Fibroblast of skin of right biceps (primary cell): ENCODE results near the gene PTPRM.

Source experiments
- DNase-seq: peaks from one replicate; pipeline ENCODE4 v3.0.0-alpha.2; 2013

PTPRM gene

DNA sequence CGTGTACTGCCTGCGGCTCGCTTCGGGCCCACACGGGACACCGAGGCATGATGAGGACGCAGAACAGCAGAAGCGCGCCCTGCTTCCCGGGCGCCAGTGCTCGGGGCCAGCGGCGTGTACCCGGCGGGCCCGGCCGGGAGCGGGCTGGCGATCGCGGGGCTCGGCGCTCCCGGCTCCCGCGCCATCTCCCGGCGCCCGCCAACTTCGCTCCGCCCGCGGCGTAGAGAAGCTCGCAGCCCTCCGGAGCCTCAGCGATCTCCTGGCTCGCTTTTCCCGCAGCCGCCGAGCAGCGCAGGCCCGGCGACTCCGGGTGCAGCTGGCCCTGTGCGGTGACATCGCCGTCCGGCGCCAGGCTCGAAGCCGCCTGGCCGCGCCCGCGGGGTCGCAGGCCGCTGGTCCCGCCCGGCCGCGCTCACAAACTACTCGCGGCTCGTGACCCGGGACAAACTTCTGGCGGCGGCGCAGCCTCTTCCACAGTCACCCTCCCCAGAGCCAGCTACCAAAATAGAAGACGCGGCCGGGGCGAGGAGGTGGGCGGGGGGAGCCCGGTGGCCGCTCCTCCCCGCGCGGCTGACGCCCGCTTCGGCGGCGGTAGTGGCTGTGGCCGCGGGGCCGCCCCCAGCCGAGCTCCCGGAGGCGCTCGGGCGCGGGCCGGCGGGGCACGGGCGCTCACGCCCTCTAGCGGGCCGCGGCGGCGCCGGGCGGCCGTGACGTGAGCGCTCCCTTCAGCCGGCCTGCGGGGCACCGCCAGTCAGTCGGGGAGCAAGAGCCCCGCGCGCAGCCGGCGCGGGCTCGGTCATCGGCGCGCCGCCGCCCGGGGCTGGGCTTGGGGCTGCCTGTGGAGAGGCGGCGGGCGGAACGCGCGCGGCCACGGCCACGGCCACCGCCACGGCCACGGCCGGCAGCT is at the start of gene PTPRM:
PTPRM (plus strand) TSS at position 750 of the 907 bp plus-strand sequence. CDS start 503 bp downstream, outside the sequence.
- peak; percentile 88 for DNase-seq

DNA sequence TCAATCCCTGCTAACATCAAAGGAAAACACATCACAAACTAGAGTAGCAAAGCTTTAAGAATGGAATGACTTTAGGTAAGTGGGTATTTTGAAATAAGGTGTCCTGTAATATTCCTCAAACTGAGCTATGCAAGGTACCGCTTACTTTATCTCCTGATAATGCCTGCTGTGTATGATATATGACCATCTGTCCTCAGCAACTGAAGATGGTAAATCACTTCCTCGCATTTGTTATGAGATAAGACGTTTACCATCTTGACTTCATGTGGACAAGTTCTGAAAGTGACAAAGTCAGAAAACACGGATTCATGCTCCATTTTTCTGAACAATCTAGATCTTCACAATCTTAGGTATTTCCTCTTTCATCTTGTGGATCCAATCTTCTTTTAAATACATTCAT is 49.3 kb upstream of the PTPRM start:
- DNase-seq = no peak

DNA sequence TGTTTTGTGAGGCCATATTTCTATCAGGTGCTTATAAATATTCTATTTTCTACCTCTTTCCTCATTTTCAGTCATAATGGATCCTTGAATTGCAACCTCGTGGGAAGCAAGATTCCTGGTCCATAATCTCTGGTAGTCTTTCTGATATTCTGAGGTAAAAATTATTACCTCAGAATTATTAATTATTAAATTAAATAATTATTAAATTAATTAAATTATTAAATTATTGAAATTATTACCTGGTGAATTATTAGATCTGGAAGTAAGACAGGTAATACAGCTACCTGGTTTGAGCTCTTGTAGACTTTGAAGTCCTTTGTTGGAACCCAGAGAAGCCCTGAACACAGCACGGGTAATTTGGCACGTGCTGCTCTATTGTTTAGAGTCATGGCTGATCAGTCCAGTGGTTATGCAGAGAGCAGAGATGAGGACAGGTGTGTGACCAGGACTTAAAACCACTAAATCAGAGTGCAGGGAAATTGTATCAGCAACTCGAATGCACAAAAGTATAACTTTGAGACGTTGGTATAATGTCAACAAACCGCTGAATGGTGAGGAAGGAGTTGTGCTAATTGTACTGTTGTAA is 46.8 kb upstream of the PTPRM start:
- DNase-seq = no peak

DNA sequence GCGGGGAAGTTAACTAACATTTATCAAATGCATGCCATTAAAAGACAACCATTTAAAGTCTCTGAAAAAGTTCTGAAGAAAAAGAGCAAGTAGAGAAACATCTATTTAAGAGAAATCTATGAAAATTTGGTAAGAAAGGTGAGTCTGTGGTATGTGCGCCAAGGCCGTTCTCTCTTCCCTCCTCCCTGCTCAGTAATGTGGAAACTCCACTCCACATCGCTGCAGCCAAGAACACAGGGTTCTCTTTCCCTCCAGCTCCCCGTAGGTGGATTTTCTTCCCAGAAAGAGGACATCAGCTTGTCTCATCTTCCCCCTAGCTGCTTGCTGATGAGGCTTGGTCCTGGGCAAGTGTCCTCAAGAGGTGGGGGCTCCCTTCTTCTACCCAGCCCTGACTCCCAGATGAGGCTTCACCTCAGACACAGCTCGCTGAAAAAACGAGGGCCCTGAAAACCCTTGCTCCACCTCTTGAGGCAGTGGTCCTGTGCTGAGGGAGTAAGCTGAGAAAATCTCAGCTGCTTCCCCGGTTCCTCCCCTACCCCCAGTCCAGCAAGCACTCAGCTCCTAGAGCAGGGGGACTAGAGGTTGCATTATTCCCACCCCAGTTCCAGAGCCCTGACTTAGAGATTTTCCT is 45.8 kb upstream of the PTPRM start:
- DNase-seq = no peak

DNA sequence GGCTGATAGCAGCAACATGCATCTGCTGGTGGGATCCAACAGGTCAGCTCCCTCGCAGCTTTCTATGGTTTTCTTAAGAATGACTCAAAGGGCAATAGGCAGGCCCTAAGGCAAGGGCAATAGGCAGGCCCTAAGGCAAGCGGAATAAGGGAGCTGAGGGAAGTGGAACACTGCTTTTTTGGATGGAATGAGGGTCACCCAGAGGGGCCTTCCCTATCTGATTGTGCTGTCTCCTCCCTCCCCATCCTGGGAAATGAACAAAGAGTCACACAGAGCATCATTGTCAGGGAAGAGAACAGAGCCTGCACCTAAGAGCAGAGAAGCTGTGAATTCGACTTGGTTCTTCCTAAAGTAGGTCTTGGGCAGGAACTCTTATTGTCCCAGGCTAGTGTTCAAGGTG is 43.3 kb upstream of the PTPRM start:
- no peak for DNase-seq

DNA sequence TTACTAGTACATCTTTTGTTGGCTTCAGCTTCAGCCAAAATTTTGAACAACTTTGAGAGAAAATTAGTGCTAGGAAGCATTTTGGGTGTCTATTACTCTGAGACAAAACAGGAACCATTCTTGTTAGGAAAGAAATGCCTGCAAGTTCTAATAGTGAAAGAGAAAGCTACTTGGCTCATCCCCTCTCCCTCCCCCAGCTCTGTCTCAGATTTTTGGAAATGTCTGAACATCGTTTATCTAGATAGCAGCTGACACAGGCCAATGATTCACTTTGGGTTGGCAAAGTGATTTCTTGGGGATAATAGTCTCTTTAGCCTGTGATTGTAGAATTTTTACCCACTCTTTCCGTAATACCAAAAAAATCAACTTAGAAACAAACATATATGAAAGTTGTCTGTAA is 42.3 kb upstream of the PTPRM start:
- DNase-seq = no peak

DNA sequence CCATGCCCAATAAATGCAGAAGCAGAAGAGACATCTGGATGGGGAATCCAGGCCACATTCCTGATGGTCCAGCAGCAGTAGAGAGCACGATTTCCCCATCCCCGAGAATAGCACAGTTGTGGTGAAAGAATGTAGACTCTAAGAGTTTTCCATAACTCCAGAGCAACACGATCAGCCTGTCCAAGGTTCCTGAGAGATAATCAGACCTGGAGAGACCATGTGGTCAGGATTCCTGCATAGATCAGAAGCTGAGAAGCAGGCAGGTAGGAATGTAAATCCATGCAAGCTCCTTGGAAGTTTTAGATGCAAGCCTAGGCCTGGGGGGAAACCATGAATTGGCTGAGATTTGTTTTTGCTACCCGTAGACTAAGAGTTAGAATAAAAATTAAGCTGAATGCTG is 34.2 kb upstream of the PTPRM start:
- no peak for DNase-seq

DNA sequence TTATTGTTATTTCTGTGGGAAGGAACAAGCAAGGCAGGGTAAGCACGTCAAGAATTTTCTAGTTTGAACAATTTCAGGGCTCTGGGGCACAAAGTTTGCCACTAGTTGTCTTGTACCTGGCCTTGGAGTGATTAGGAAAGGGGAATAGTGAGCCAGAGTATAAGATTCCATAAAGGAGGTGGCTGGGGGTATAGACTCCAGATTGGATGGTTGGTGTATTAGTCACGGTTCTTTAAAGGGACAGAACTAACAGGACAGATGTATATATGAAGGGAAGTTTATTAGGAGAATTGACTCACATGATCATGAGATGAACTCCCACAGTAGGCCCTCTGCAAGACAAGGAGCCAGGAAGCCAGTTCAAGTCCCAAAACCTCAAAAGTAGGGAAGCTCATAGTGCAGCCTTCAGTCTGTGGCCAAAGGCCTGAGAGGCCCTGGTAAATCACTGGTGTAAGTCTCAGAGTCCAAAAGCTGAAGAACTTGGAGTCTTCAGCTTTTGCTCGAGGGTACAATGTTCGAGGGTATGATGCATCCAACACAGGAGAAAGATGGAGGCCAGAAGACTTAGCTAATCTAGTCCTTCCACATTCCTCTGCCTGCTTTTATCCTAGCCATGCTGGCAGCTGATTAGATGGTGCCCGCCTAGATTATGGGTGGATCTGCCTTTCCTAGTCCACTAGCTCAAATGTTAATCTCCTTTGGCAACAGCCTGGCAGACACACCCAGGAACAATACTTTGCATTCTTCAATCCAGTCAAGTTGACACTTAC is 31.5 kb upstream of the PTPRM start:
- DNase-seq = peak; percentile 35

DNA sequence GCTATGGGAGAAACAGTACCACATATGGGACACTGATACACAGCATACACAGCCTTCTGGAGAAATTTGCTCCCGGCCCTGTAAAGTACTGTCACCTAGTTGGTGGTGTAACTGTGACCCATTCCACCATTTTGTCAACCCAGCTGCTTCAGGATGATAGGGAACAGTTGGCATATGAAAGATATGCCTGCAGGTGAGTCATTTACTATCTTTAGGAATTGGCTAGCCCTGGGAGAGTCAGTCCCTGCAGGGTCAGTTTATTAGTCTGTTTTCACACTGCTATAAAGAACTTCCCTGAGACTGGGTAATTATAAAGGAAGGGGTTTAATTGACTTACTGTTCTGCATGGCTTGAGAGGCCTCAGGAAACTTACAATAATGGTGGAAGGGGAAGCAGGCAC is 30.0 kb upstream of the PTPRM start:
- DNase-seq = no peak

DNA sequence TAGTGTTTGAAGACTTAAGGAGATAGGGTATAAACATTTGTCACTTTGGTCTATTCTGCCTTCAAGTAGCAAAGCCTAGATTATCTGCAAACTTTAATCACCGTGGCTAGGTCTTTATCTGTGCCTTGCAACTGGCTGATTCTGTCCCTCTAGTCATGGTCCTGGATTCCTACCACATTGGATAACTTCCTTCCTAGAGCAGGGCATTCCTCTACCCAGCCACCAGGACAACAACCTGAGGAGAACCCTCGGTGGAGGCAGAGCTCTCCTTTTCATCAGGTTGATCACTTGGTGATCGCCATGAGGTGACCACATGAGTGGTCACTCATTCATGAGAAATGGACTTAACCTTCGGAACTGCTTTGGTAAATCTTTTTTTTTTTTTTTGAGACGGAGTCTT is 25.3 kb upstream of the PTPRM start:
- no peak for DNase-seq

DNA sequence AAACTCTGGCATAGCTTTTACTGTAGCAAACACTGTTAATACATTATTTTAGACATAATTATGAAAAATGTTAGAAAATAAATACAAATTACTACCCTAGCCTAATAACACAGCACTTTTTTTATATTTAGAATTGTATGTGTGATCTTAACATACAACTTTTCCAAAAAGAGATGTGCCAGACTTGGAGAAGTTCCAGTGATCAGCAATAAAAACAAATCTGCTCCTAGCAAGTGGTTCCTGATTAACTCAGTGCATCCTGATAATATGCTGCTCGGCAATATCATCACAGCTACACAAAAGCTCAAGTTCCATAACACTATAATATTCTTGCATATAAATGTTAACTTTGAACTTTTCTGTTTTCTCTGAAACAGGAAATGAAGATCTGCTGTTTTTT is 22.4 kb upstream of the PTPRM start:
- DNase-seq = no peak

DNA sequence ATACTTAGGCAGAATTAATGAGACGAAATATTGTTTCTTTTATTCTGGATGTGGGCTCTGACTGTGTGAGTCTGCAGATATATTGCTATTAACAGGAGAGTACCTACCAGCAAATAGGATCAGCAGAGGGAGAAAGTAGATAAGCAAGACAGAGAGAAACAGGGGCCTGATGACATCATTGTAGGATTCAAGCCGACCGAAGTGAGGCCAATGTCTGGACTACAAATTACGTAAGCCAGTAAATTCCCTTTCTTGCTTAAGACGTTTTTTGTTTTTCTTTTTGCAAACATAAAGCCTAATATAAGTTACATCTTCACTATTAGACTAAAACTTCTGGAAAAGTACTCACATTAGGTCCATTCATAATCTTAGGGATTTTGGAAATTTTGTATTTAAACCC is 21.4 kb upstream of the PTPRM start:
- DNase-seq = no peak

DNA sequence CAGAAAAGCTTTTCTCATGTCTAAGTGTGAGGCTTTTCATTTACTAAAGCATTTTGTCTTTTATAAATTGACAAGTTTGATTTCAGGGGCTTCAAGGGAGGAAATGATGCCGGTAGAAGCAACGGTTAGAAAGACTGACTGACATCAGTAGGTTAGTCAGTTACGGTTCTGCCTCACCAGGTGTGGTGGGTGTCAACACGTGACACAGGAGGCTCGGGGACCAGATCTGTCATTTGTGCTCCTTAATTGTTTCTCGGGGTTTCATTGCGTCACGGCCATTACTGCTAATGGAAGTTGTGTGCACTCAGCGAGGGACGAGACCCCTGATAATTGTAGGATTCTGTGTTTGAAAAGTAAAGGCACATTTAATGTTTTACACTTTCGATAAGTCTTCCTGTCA is 18.9 kb upstream of the PTPRM start:
- DNase-seq = no peak

DNA sequence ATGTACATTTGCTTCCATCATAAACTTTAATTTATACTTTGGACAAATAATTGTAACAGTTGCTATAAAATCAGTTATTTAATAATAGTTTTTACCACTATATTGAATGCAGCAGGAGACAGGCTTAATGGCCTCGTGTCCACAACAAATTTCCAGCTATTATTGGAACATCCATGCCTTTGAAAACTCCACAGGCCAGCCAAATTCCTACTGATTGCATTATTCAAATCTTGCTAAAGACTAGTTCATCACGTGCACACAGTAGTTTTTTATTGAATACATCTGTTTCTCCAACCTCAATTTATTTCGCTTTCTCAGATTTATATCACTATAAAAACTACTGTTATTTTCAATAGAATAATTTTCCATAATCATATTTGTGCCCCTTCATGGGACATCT is 18.4 kb upstream of the PTPRM start:
- no peak for DNase-seq

DNA sequence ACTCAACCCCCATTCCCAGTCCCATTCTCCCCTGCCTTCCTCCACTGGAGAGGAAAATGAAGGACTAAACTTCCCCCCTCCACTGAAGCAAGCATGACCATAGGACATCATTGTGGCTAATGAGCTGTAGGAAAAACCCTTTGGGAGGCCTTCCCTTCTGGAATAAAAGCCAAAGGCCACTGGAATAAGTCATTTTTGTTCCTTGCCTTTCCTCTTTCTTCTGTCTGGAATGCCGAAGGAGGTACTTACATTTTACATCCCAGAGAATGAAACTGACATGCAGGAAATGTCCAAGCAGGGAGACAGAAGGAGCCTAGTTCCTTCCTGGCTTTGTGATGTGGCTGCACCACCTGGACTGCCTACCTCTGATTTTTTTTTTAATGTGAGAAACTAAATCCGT is 9.1 kb upstream of the PTPRM start:
- no peak for DNase-seq

DNA sequence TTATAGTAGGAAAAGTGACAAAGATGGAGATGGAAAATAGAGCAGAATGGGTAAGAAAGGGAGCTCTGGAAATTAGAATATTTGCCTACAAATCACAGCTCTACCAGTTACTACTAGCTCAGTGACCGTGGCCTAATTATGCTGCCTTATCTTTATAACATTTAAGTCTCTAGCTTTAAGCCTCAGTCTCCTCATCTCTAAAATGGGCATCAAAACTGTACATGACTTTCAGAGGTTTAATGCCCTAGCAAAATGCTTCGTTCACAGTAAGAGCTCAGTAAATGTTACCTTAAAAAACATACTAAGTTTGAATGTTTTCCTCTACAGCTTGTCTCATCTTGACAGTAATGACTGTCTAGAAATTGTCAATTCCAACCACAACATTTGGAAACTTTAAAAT is 8.3 kb upstream of the PTPRM start:
- DNase-seq = no peak

DNA sequence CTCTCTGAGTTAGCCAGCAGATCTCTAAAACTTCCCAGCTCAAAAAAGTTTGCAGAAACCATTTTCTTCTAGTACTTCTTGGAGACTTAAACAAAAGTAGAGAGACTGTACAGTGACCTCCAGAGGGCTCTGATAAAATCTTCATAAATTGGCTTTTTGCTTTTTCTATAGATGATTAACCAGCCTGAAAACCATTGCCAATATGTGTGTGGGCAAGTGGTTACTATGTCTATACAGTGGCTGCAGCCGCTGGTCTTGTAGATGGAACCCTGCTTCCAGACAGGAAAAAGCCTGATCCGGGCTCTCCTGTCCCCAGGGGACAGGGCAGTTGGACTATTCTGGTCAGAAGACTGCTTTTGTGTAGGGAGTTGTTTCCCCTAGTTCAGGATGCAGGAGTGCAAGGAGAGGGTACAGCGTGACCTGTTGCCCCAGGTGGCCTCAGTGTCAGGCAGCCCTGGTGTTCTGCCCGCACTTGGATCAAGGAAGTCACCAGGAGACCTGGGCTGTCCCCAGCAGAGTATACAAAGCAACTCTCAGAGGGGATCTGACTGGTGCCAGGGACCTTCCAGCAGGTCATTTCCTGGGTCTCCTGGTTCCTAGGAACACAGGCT is 7.3 kb upstream of the PTPRM start:
- no peak for DNase-seq

DNA sequence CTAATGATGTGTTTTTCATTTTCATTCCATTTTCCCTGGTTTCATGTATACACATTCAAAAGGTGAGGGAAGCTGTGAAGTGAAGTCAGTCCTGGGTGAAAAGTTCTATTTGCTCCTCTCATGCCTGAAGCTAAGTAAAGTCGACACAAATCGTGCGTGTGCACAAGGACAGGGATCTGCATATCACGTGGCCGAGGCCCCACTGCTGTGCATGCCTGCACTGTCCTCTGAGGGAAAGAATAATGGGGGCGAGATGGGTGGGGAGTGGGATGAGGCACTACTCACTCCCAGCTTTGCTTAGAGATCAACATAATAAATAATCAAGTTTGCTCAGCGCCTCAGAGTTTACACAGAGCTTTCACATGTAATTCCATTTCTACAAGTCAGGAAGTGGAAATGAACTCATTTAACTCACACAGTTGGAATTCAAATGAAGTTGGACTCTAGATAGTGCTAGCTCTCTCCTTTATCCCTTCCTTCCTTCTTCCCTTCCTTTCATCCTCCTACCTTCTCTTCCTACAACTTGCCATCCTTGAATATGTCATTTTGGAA is 5.1 kb upstream of the PTPRM start:
- DNase-seq = no peak

DNA sequence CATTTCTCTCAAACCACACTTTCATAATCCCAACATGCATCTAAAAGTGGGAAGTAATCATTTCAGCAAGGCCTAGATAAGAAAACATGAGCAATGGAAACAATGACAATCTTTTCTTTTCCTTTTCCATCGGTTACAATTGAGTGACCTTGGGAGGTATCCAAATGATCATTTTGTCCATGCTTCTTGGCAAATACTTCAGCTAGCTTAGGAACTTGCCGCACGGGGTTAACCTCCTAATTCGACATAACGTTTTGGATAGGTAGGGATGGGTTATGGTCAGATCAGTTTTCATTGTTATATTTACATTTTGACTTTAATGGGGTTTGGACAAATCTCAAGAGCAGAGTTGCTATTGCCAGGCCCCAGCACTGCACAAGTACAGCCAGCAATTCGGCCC is 4.6 kb upstream of the PTPRM start:
- DNase-seq = no peak

DNA sequence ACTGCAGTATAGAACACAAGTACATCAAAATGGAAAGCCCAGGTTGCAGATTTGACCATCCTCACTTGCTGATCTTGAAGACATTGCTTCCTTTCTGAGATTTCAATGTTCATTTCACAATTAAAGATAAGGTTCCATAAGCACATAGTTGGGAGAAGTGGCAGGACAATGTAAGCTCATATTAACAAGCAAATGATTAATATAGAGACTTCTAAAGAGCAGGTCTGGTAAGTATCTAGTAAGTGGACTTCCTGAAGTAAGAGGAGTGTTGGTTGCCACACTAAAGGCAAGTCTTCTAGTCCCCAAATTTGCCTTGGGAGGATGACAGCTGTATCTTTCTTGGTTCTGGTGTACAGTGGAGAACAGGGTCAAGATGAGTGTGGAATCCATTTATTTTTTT is 1.4 kb upstream of the PTPRM start:
- DNase-seq = no peak

DNA sequence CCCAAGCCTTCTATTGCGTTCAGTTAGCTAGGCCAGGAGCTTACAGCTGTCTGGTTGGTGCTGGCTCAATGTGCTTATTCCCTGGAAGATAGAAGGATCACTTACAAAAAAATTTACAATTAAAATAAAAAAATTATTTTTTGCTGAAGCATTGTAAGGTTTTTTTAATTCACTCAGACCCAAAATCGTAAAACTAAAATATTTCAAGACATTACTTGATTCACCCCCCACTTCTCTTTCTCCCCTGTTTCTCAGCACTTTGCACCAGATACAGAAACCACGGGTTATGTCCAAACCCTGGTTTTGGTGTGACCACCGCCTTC is 911 bp upstream of the PTPRM start:
- no peak for DNase-seq

DNA sequence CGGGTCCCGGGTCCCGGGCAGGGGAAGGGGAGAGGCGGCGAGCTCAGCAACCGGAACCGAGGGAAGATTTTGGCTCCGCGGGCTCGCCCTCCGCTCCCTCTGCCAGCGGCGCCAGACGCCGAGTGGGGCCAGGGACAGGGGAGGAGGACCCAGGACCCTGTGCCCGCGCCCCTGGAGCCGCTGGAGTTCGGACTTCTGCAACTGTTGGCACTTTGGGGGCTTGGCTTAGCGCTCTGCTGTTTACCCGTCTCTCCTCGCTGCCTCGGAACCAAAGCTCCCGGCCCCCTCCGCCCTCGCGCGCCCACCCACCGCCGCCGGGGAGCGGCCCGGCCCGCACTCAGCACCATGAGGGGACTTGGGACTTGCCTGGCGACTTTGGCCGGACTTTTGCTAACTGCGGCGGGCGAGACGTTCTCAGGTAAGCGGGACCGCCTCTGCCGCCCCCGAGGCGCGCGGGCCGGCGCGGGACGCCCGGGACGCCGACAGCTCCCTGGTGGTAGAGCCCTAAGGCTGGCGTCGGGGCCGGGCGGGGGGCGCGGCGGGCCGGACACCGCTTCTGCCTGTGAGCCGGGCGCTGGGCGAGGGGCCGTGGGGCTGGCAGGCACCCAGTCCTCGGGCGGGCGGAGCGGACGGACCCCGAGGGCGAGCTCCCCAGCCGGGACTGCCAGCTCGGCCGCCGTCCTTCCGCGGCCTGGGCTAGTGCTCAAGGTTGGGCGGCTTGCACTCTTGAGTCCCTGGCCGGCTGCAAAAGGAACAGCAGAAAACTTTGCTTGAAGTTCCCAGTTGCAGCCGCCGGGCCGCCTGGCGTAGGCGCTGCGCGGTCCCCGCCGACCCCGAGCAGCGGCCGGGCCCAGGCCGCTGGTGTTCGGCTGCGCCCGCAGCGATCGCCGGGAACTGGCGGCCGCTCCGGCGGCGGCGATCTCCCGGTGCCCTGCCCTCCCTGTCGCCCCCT is 634 bp downstream of the PTPRM start:
- DNase-seq = peak; percentile 71
